SK-N-SH (cell line): ENCODE results near the gene PKNOX1.

Source experiments
- CHD2 ChIP-seq: fragments of 150-350 bp; IDR thresholded peaks from 2 replicates; pipeline ENCODE4 v1.6.1; 2018; ENCODE audit warnings: low read length; ENCODE audit not compliant: partially characterized antibody
- CTCF ChIP-seq: fragments of 200-600 bp; sonication (generic); IDR thresholded peaks from 2 replicates; pipeline ENCODE4 v1.6.1; 2017; ENCODE audit warnings: antibody characterized with exemption, mild to moderate bottlenecking, moderate library complexity
- EZH2phosphoT487 ChIP-seq: fragments of 200-600 bp; sonication (generic); IDR thresholded peaks from 2 replicates; pipeline ENCODE4 v1.6.1; 2017; ENCODE audit warnings: low read depth, mixed run types, mild to moderate bottlenecking, antibody characterized with exemption, moderate library complexity, borderline replicate concordance
- MAX ChIP-seq: IDR thresholded peaks from 2 replicates; pipeline ENCODE4 v1.4.0; 2012; ENCODE audit warnings: low read depth
- POLR2AphosphoS5 ChIP-seq: IDR thresholded peaks from 2 replicates; pipeline ENCODE4 v1.6.1; 2012; ENCODE audit warnings: low read depth, low read length
- RAD21 ChIP-seq: IDR thresholded peaks from 2 replicates; pipeline ENCODE4 v1.6.1; 2012; ENCODE audit warnings: mild to moderate bottlenecking, low read length
- USF2 ChIP-seq: fragments of 150-350 bp; IDR thresholded peaks from 2 replicates; pipeline ENCODE4 v1.6.1; 2017; ENCODE audit warnings: antibody characterized with exemption, low read length, low read depth, borderline replicate concordance

- no peak for TF ChIP-seq CTCF
- TF ChIP-seq USF2, result no peak
- no peak for TF ChIP-seq POLR2AphosphoS5
- no peak for TF ChIP-seq RAD21
- TF ChIP-seq EZH2phosphoT487, result no peak
- TF ChIP-seq MAX, result no peak
- TF ChIP-seq CHD2, result no peak
Observed at GRCh38 chr21:42970946-42971653, 3.3 kb upstream of the PKNOX1 start.
